Esophagus squamous epithelium (tissue), 5 donors: ENCODE results near the gene TULP4. TPM values are rescaled to one million over a fixed set of nuclear protein-coding genes. Genes with fewer than 3 reads are reported as not detected.

ENCODE experiments used
- DNase-seq: peaks from one replicate; lab custom pipeline; 2025; lab: John Stamatoyannopoulos, UW
- H3K27ac ChIP-seq, 4 donors: fragments of 200-600 bp; sonication (generic); one replicate each; pipeline ENCODE4 v1.5.1; 2016 to 2019; ENCODE audit warnings: mild to moderate bottlenecking in 1 of 4
- H3K27me3 ChIP-seq, 4 donors: fragments of 200-600 bp; sonication (generic); 1 replicate in 3 of 4; 2 replicates in 1 of 4; pipeline versions ENCODE4 v1.5.1 to v1.6.0; 2017 to 2021; ENCODE audit warnings: antibody characterized with exemption in 1 of 4
- H3K36me3 ChIP-seq, 3 donors: fragments of 200-600 bp; sonication (generic); one replicate each; pipeline ENCODE4 v1.5.1; 2016 to 2019
- H3K4me1 ChIP-seq, 3 donors: fragments of 200-600 bp; sonication (generic); one replicate each; pipeline ENCODE4 v1.5.1; 2017 to 2019
- H3K4me3 ChIP-seq, 4 donors: fragments of 200-600 bp; sonication (generic); 1 replicate in 3 of 4; 2 replicates in 1 of 4; pipeline ENCODE4 v1.5.1; 2016 to 2019; ENCODE audit warnings: mild to moderate bottlenecking in 2 of 4, moderate library complexity in 1 of 4
- H3K9me3 ChIP-seq, 3 donors: fragments of 200-600 bp; sonication (generic); one replicate each; pipeline ENCODE4 v1.5.1; 2016 to 2019
- CTCF ChIP-seq, 6 experiments: fragments of 450-650 bp in 4 of 6; fragments of 200-600 bp in 2 of 6; sonication (generic) in 2 of 6; IDR thresholded peaks; one replicate each; pipeline ENCODE4 v1.5.1; 2016 to 2019; ENCODE audit warnings: antibody characterized with exemption in 6 of 6, mild to moderate bottlenecking in 4 of 6, moderate library complexity in 4 of 6
- POLR2A ChIP-seq, 4 donors: fragments of 450-650 bp; IDR thresholded peaks; one replicate each; pipeline ENCODE4 v1.6.1; 2017; ENCODE audit warnings: antibody characterized with exemption in 4 of 4, mild to moderate bottlenecking in 4 of 4, moderate library complexity in 3 of 4
- WGBS, 2 donors: methylation state at CpG; one replicate each; pipeline ENCODE4 v1.1.5; 2018; 5-methylcytosine and 5-hydroxymethylcytosine counted together
- intact Hi-C: fragments of 100-400 bp; cut with DNase I; formaldehyde crosslinking; loops from one replicate; pipeline ENCODE4 v1.15.0; 2022
- total RNA-seq, 4 donors: library from RNA; depleted of rRNA; stranded (reverse); fragments of >200 nt; gene quantifications; one replicate each; pipeline ENCODE4 v1.1.0, GENCODE V29; 2016
- donor health status: DM: yes; HTN: yes; CAD: no.

TULP4 gene
- total RNA-seq, 4 donors from 2014 or later, result 50.9 to 104 (median 59.2) TPM

- H3K27me3 ChIP-seq, result no peaks in the 10 kb centered on the region
- peaks cover 0 to 18% (median 10%) of the 10 kb centered on the region in 3 donors for H3K4me1 ChIP-seq
- H3K9me3 ChIP-seq, result no peaks in the 10 kb centered on the region
- H3K4me3 ChIP-seq, result no peak overlapping the region
- no peak for TF ChIP-seq CTCF (IDR thresholded peaks at IDR 0.05)
- TF ChIP-seq POLR2A (IDR thresholded peaks at IDR 0.05), result no peak
- no peak for DNase-seq
- H3K36me3 ChIP-seq, result no peaks in the 10 kb centered on the region
- intact Hi-C loops, result no loop called here
- H3K27ac ChIP-seq, result no peak overlapping the region
Observed at GRCh38 chr6:158361068-158361467, 48.8 kb downstream of the TULP4 start.

- no peaks in the 10 kb centered on the region for H3K9me3 ChIP-seq
Observed at GRCh38 chr6:158361961-158362669, 49.9 kb downstream of the TULP4 start.

GRCh38 chr6:158366363-158366762 is 54.1 kb downstream of the TULP4 start:
- no peak overlapping the region for H3K27ac ChIP-seq
- H3K4me3 ChIP-seq, result no peak overlapping the region
- TF ChIP-seq POLR2A (IDR thresholded peaks at IDR 0.05), result no peak
- no peak for TF ChIP-seq CTCF (IDR thresholded peaks at IDR 0.05)
- H3K27me3 ChIP-seq, result no peaks in the 10 kb centered on the region
- no peaks in the 10 kb centered on the region for H3K9me3 ChIP-seq
- 83 to 91% methylated on average over 6 of the region's 6 CpGs for WGBS, 2 donors
- no peaks in the 10 kb centered on the region for H3K4me1 ChIP-seq
- no peaks in the 10 kb centered on the region for H3K36me3 ChIP-seq
- intact Hi-C loops, result no loop called here
- no peak for DNase-seq

More at GRCh38 chr6:158361961-158362669, 49.9 kb downstream of the TULP4 start:
- WGBS, 2 donors, result 84 to 97% methylated on average over 4 to 5 of the region's 5 CpGs
- no peak for TF ChIP-seq CTCF (IDR thresholded peaks at IDR 0.05)
- no peak for TF ChIP-seq POLR2A (IDR thresholded peaks at IDR 0.05)
- no peak for DNase-seq
- no peaks in the 10 kb centered on the region for H3K36me3 ChIP-seq
- intact Hi-C loops, result no loop called here
- peaks cover 0 to 12% (median 9%) of the 10 kb centered on the region in 3 donors for H3K4me1 ChIP-seq
- H3K27ac ChIP-seq, result no peak overlapping the region
- H3K4me3 ChIP-seq, result no peak overlapping the region
- no peaks in the 10 kb centered on the region for H3K27me3 ChIP-seq

- intact Hi-C loops, result no loop called here
- no peaks in the 10 kb centered on the region for H3K36me3 ChIP-seq
- H3K9me3 ChIP-seq, result no peaks in the 10 kb centered on the region
- no peak overlapping the region for H3K27ac ChIP-seq
- no peaks in the 10 kb centered on the region for H3K27me3 ChIP-seq
- 76 to 84% methylated on average over 6 of the region's 6 CpGs for WGBS, 2 donors
- peaks cover 0 to 2% (median 0%) of the 10 kb centered on the region in 3 donors for H3K4me1 ChIP-seq
- H3K4me3 ChIP-seq, result no peak overlapping the region
- no peak for DNase-seq
- no peak for TF ChIP-seq CTCF (IDR thresholded peaks at IDR 0.05)
Observed at GRCh38 chr6:158367816-158368215, 55.6 kb downstream of the TULP4 start.

GRCh38 chr6:158369241-158369640 is 57.0 kb downstream of the TULP4 start:
- Histone ChIP-seq H3K9me3 (no peaks in the 10 kb centered on the region), H3K36me3 (no peaks in the 10 kb centered on the region), H3K27ac (no peak overlapping the region), H3K27me3 (no peaks in the 10 kb centered on the region), H3K4me3 (no peak overlapping the region), H3K4me1 (peaks cover 0 to 10% (median 0%) of the 10 kb centered on the region in 3 donors)
- intact Hi-C loops, result no loop called here
- 91 to 96% methylated on average over 4 of the region's 4 CpGs for WGBS, 2 donors
- TF ChIP-seq POLR2A (IDR thresholded peaks at IDR 0.05), result no peak
- no peak for TF ChIP-seq CTCF (IDR thresholded peaks at IDR 0.05)
- DNase-seq, result no peak
